A204.1 (cell line): ENCODE data around the gene MPRIP.

Experiments
- FAIRE-seq: peaks from 2 replicates; lab custom pipeline; 2012; peaks lifted over from hg19 to GRCh38; lab: Jason Lieb, UNC

The MPRIP gene

DNA sequence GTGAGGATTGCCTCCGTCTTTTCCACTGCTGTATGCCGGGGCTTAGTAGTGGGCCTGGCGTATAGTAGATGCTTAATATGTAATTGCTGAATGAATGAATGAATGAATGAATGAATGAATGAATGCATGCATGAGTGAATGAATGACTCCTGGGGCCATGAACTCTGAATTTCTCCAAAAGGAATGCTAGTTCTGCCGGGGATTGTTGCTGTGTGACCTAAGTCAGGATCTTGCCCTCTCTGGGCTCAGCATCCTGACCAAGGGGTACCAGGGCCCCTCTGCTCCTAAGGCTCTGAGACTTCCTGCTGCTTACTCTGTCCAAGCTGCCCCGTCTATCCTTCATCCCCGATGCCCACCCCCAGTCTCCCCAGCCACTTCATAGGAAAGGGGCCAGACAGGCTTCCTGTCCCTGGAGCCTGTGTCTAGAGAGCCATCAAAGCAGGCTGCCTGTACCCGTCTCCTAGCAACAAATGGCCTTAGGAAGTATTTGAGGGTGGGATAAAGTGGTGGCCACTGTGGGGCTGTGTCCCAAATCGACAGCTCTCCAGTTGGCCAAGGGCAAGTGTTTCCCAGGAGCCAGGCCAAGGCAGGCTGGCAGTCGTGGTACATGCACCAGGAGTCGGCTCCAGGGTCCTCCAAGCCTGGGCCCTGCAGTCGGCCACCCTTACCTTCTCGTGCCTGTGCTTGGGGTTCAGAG lies 11.6 kb upstream of the MPRIP start:
- FAIRE-seq: no peak

DNA sequence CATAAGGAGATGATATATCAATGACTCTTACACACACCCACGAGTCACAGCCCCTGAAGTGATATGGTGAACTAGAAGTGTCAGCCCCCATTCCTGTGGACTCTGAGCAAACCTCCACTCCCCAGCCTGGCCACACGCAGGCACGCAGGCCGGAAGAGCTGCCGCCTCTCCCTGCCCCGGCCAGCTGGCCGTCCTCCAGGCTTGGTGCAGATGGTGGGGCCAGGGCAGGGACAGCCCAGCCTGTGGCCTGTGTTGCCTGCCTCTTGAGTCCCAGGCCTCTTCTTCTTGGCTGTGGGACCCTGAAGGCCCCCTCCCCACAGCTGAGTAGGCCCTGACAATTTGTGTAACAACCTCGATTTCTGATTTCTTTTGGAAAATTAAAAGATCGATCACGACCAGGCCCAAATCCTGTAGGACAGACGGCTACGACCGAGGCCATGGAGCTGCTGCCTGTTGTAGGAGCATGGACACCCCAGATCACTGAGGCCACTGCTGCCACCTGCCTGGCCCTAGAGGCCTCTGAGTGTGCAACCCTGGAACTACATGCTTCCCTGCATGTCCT lies 10.0 kb upstream of the MPRIP start:
- FAIRE-seq: no peak

DNA sequence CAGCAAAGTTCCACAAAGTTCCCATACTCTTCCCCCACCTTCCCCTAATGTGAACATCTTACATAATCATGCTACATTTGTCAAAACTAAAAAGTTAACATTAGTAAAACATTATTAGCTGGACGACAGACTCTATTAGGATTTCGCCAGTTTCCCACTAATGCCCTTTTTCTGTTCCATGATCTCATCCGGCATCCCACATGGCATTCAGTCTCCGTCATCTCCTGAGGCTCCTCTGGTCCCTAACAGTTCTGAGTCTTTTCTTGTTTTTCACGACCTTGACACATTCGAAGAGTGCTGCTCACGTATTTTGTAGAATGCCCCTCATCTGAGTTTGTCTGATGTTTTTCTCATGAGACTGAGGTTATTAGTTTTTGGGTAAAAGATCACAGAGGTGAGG lies 8.8 kb upstream of the MPRIP start:
- no peak for FAIRE-seq

DNA sequence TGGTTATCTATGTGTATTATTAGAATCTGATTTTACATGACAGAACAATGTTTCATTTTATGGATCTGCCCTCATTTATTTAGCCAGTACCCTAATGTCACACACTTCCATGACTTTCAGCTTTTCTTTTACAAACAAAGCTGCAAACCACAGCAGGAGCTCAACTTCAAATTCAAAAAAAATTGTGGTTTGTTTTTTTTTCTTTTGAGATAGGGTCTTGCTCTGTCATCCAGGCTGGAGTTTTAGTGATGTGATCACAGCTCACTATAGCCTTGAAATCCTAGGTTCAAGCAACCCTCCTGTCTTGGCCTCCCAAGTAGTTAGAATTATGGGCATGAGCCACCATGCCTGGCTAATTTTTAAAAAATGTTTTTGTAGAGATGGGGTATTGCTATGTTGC lies 8.2 kb upstream of the MPRIP start:
- no peak for FAIRE-seq

DNA sequence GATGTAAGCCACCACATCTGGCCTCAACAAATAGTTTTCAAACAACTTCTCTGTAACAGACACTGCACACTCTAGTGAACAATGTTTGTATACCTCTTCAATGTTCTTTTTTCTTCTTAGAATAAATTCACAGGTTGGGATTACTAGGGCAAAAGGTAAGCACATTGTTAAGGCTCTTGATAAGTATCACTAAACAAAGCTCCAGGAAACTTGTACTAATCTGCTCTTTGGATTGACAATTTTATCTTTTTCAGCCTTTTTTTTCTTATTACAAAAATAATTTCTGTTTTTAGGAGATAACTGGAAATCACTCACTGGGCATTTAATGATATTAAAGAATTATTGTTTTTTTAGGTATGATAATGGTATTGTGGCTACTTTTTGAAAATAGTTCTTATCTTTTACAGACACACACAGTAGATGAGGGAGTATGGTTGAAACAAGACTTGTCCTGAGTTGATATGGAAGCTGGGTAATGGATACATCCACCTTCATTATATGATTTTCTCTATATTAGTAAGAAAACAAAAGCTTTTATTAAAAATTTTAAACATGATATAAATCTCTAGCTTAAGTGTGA lies 7.7 kb upstream of the MPRIP start:
- no peak for FAIRE-seq

DNA sequence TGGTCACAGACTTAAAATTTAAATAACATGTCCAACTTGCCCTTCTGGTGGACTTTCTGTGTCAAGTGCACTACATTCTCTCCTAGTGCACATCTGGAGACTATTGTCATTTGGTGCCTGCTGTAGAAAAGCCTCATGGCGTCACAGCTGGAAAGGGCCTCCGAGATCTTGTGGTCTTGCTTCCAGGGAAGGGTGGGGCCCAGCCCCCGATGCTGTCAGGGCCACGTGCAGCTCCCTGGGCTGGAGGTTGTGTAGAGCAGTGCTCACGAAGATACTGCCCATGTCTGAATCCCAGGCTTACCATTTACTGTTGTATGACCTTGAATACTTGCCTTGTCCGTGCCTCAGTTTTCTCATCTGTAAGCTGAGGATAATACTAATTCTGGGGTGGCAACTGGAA lies 6.8 kb upstream of the MPRIP start:
- FAIRE-seq: no peak

DNA sequence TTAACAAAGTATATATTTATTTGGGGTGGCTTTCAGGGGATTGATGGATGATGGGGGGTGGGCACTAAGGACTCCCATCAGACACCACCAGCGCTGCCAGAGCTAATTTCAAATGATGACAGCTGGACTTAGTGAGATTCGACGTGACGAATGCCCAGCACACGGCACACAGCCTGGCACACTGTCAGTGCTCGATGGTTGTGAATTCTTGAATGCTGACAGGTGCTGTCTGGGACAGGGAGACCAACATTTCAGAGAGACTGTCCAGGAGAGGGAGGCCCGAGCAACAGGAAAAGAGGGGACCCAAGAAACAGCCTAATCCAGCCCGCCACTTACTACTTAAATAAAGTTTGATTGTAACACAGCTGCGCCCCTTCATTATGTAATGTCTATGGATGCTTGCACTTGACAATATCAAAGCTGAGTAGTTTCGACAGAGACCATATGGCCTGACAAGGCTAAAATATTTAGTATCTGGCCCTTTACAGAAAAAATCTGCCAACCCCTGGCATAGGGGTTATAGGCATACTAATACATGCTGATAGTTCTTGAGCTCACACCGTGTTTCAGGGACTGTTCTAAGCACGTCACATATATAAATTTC lies 6.2 kb upstream of the MPRIP start:
- FAIRE-seq: no peak

DNA sequence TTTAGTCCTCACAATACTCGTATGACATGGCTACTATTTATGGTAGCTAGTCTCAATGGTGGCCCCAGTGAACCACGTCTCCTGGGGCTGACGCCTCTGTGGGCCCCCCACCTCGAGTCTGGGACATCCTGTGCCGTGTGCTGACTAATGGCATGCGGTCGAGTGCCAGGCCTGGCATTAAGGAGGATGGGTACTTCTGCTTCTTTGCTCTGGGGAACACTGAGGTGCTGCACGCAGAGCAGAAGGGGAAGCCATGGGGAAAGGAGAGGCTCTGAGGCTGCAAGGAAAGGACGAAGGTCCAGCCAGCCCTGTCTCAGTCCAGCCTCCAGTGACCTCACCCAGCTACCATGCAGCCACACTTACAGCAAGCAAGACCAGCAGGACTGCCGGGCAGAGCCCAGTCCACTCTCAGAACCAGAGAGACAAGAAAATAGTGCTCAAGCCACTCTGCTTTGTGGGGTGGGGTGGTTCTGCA lies 5.7 kb upstream of the MPRIP start:
- FAIRE-seq: no peak

DNA sequence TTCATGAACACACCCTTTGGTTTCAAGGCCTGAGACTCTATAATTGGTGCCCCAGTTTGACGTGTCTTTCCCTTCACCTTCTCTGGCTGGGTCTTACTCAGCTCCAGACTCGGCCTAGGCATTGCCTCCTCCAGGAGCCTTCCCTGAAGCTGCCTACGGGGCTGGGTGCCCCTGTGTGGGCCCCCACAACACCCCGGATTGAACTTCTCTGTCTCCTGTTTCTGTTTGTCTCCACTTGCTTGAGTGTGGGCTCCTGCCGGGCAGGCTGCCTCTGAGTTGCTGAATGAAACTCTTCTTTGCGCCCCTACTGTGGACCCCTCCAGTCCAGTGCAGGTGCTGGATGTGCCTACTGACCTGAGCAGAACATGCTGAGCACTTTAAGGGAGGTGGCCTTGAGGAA lies 2.3 kb upstream of the MPRIP start:
- no peak for FAIRE-seq

DNA sequence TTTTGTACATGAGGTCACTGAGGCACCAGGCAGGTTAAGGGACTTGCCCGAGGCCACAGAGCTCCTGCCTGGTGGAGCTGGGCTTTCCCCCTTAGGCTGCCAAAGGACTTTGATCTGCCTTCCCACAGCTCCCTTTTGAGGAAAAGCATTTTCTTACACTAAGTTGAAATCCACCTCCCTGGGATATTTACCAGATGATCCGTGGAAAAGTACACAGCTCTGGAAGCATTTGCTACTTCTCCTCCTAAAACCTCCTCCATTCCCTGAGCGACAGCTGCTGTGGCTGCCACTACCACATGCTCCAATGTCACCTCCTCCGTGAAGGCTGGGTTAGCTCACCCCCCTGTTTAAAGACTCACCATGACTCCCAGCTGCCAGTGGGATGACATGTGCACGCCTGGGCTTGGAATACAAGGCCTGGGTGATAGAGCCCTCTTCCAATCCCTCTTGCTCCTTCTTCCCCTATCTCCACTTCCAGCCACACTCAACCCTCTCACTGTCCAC lies 1.2 kb upstream of the MPRIP start:
- FAIRE-seq: no peak

DNA sequence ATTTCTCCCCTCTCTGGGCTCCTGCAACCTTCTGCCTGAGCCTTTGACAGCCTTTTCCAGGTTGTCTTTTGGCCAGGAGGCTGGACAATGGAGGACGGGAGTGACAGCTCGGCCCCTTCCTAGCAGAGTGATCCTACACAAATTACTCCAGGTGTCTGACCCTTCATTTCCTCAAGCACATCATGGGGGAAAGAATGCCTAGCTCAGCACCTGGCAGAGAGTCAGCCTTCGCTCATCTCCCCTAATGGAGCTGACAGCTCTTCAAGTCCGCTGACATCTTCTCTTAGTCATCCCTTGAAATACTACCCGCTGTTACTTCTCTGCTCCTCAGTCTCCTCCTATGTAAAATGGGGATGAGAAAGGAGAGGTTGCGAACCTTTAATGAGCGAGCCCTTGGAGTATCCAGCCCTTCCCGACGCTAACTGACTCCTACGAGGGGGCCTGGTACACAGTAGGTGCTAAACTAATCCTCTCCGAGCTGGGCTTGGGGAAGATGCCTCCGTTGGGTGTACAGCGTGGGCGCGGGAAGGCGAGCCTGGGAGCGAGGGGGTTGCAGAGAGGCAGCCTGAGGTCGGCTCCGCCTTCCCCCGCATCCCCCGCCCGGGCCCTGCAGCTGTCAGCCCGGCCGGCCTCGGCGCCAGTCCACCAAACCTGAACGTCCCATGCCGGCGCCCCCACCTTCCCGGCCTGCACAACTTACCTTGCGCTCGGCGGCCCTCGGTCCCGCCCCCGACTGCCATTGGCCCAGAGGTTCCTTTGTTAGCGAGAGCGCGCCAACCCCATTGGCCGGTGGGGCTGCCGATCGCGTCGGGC lies 480 bp upstream of the MPRIP start:
- no peak for FAIRE-seq

DNA sequence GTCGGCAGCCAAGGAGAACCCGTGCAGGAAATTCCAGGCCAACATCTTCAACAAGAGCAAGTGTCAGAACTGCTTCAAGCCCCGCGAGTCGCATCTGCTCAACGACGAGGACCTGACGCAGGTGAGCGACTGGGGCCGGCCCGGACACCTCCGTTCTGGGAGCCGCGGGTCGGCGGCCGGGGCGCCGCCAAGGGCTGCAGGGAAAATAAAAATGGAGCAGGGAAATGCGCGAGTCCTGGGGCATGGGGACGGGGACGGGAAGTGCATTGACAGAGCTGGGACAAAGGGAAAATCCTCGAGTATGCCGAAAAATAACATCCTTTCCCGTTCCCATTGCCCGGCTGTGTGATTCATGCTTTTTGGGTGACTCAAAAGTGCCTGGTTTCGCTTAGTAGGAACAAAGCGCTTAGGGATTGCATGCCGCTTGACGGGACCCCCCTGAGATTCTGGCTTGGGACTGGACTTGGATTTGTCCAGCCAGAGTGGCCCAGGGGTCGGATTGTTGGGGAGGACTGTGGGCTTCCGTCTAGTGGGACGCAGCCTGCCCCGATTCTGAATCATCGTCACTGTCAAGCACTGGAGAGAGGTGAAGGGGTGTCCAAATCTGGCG lies 699 bp downstream of the MPRIP start:
- no peak for FAIRE-seq

DNA sequence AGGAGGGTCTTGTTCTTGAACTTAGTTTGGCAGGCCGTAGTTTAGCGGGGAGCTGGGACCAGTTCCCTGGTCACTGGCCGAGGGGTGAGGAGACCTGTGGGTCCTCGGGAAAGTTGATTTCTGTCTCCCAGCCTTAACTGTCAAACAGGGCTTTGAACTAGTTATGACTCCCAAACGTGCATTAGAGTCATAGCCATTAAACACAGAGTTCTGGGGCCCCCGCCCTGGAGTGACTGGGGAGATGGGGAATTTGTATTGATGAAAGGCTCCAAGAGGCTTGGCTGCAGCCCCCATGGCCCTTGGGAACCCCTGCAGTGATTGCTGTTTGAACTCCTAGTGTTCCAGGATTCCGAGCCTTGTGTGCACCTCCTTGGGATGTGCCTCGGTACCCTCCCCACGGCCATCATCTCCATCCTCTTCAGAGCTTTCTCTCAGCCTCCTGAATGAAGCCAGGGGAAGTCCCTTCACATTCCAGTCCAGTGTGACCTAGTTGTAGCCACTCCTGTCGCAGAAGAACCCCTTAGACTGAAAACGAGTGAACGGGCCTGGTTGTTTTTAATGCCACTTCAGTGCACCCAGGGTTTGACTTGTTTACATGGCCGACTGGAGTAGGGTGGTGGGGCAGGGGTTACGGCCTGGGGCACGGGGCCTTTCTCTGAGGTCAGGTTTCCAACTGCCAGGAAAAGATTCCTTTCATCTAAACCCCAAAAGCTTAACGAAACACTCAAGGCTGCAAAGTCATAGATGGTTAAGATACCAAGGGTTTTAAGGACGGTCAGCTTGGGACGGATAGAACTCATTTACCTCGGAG lies 1.4 kb downstream of the MPRIP start:
- no peak for FAIRE-seq

DNA sequence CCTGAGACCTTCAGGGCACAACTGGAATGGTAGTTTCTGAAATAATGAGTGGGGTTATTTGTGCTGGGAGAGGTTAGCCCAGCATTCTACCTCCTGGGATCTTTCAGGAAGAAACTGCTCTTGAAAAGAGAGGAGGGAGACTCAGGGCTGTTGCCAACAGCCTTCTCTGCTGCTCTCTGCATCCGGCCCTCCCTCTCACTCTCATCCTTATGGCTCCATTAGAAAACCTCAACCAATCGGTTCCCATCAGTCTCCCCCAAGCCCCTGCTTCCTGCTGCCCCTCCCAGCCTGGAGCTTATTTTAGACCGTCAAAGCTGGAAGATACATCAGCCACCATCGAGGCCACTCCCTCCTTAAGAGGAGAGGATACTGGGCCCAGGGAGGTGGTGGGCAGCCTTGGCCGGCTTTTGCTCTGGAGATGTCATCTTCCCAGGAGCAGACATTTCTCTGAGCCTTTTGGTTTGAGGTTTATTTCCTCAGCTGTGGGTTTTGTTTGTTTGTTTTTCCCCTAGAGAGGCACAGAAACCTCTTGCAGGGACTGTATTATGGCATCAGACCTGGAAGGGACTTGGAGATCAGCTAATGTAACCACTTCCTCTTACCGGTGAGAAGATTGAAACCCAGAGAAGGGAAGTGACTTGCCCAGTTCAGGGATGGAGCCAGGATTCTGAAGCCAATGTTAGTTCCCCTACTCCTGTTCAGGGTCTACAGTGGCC lies 2.7 kb downstream of the MPRIP start:
- FAIRE-seq: no peak

DNA sequence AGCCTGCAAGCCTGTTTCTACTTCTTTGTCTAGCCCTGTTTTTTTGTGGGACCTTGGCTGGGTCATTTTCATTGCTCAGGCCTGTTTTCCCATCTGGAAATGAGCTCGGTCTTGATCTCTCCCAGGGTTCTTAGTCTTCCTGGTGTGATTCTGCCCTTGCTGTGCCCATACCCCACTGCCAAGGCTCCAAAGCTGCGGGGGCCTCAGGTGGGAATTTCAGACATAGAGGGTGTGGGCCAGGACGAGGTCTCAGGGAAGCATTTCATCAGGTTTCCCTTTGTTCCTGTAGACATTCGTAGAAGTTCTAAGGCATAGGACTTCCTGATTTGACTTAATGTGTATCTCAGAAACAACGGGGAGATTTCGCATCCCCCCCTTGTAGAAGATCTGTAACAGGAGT lies 5.8 kb downstream of the MPRIP start:
- no peak for FAIRE-seq

DNA sequence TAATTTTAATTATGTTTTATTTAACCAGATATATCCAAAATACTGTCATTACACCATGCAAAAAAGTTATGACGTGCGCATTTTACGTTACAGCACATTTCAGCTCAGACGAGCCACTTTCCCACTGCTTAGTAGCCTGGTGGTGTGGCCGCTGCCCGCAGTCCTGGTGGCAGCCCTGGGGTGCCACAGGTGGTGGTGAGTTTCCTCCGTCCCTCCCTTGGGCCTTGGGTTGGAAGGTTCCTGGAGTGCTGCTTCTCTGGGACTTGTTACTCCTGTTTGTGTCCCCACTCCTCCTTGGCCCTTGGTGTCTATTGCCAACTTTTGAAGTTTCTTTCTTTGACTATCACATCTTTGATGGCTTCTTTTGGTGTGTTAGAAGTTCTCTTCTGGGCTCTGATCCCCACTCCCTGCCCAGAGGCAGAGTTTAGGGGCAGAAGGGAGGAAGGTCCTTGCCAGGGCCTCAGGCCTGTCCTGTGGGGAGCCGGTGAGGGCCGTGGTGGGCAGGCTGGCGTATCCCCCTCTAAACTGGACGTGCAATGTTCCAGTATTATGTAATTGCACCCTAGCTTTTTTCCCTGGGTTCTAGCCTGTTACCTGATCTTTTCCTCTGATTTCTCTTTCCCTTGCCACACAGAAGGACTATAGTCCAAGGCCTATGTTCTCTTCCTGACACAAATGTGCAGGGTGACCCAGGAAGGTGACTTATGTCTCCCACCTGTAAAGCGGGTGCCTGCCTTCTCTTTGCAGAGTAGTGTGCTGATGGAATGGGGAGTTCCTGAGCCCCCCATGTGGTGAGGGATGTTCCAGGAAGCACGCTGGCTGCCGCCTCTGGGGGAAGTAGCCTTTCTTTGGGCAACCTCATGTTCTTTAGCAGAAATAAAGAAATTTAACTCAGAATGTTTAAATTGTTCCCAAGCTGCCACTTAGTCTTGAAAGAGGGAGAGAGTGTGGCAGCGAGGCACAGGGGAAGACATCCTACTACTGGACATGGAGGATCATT lies 8.4 kb downstream of the MPRIP start:
- no peak for FAIRE-seq

DNA sequence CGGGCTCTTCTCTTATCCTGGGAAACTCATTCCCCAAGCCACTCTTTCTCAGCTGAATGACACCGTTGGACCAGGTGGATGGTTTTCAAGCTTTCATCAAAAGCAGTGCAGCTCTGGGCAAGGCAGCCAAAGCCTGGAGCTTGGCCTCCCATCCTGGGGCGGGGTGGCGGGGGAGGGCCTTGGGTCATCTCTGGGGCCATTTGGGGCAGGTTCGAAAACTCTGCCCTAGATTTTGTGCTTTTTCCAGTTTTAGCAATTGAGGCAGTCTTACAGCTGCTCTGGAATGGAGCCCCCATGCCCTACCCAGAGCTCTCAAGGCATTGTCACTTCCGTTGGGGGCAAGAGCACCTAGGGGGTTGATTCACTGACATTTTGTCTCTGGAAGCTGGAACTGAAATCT lies 9.1 kb downstream of the MPRIP start:
- no peak for FAIRE-seq

DNA sequence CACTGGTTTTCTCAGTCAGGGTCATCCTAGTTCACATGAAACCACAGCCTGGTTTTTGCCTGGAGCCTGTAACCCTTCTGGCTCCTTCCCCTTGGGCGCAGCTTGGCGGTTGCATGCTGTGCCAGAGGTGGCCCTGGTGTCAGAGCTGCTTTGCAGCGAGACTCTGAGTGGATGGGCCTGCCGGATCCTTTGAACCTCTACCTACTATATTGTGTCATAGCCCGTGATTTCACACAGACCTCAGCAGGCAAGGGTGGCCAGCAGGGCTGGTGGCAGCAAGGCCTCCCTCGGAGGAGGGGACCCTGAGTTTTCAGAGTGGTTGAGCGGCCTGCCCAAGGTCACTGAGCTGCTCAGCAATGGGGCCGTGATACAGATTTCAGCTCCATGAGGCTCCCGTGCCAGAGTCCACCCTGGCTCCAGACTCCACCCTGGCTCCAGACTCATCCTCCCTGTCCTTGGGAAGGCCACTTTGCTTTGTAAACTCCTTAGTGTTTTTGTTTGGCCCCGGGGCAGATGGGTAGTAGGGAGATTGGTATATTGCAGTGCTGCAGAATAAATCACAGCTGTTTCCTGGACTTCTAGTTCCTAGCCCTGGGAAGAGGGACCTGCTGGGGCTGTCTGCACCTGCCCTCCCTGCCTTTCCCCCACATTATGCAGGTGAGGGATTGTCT lies 9.7 kb downstream of the MPRIP start:
- no peak for FAIRE-seq
